DOHH2 (cell line): Measurements from ENCODE around the gene TXNIP.

Source experiments
- H3F3A ChIP-seq: fragments of 200-600 bp; sonication (generic), shearing (Covaris generic); 2 replicates; pipeline ENCODE4 v1.6.0; 2016; ENCODE audit warnings: antibody characterized with exemption, mild to moderate bottlenecking; ENCODE audit not compliant: control insufficient read depth, insufficient read depth
- H3K27ac ChIP-seq: fragments of 200-600 bp; sonication (generic); 2 replicates; pipeline ENCODE4 v1.5.1; 2014; ENCODE audit warnings: low read depth, mild to moderate bottlenecking, low read length, moderate library complexity
- H3K27me3 ChIP-seq: fragments of 200-600 bp; sonication (generic); 2 replicates; pipeline ENCODE4 v1.6.1; 2014; ENCODE audit warnings: mild to moderate bottlenecking, low read length, mixed read lengths; ENCODE audit not compliant: control insufficient read depth
- H3K36me3 ChIP-seq: fragments of 200-600 bp; sonication (generic); 2 replicates; pipeline ENCODE4 v1.6.1; 2014; ENCODE audit warnings: mild to moderate bottlenecking, low read length, moderate library complexity, mixed read lengths; ENCODE audit not compliant: control insufficient read depth
- H3K4me1 ChIP-seq: fragments of 200-600 bp; sonication (generic); 2 replicates; pipeline ENCODE4 v1.6.1; 2014; ENCODE audit warnings: mild to moderate bottlenecking, low read length, mixed read lengths; ENCODE audit not compliant: control insufficient read depth
- H3K4me2 ChIP-seq: fragments of 200-600 bp; sonication (generic); 2 replicates; pipeline ENCODE4 v1.6.0; 2014; ENCODE audit warnings: mild to moderate bottlenecking, low read length, moderate library complexity
- H3K4me3 ChIP-seq: fragments of 200-600 bp; sonication (generic); 2 replicates; pipeline ENCODE4 v1.5.1; 2014; ENCODE audit warnings: mild to moderate bottlenecking, low read length, mixed read lengths
- H3K79me2 ChIP-seq: fragments of 200-600 bp; sonication (generic); 2 replicates; pipeline ENCODE4 v1.6.1; 2014; ENCODE audit warnings: mild to moderate bottlenecking, low read length, mixed read lengths; ENCODE audit not compliant: control insufficient read depth
- H3K9me2 ChIP-seq: fragments of 200-600 bp; sonication (generic); replicated peaks from 2 replicates; pipeline ENCODE4 v1.6.1; 2014; ENCODE audit warnings: mild to moderate bottlenecking, low read length, mixed read lengths; ENCODE audit not compliant: control insufficient read depth
- H3K9me3 ChIP-seq: fragments of 200-600 bp; sonication (generic); 2 replicates; pipeline ENCODE4 v1.6.1; 2014; ENCODE audit warnings: antibody characterized with exemption, low read length, mixed read lengths; ENCODE audit not compliant: control insufficient read depth, insufficient read depth
- H4K20me1 ChIP-seq: fragments of 200-600 bp; sonication (generic); 2 replicates; pipeline ENCODE4 v1.6.0; 2014; ENCODE audit warnings: low read depth, mild to moderate bottlenecking, antibody characterized with exemption, low read length, moderate library complexity; ENCODE audit not compliant: control insufficient read depth, insufficient read depth
- CTCF ChIP-seq: fragments of 200-600 bp; sonication (generic); IDR thresholded peaks from one replicate; pipeline ENCODE4 v1.5.1; 2014; ENCODE audit warnings: antibody characterized with exemption, mild to moderate bottlenecking, low read depth, low read length; ENCODE audit not compliant: poor library complexity, severe bottlenecking
- EZH2phosphoT487 ChIP-seq: fragments of 200-600 bp; sonication (generic); IDR thresholded peaks from 2 replicates; pipeline ENCODE4 v1.6.1; 2017; ENCODE audit warnings: borderline replicate concordance, mild to moderate bottlenecking, antibody characterized with exemption, low read length, moderate library complexity, mixed read lengths

The TXNIP gene

GRCh38 chr1:145990249-145990855 is 6.0 kb downstream of the TXNIP start:
- Histone ChIP-seq H4K20me1 (peaks cover 14% of the 10 kb centered on the region), H3K27me3 (no peaks in the 10 kb centered on the region), H3K4me3 (no peak overlapping the region), H3F3A (peaks cover 52% of the 10 kb centered on the region), H3K79me2 (peaks cover 18% of the 10 kb centered on the region), H3K4me2 (no peak overlapping the region), H3K27ac (no peak overlapping the region), H3K4me1 (peaks cover 46% of the 10 kb centered on the region), H3K36me3 (peaks cover 34% of the 10 kb centered on the region), H3K9me3 (no peaks in the 10 kb centered on the region), H3K9me2 (no peaks in the 10 kb centered on the region)
- no peak for TF ChIP-seq CTCF
- TF ChIP-seq EZH2phosphoT487, result no peak

- peaks cover 38% of the 10 kb centered on the region for H3F3A ChIP-seq
- H3K4me3 ChIP-seq, result no peak overlapping the region
- no peaks in the 10 kb centered on the region for H4K20me1 ChIP-seq
- H3K9me3 ChIP-seq, result no peaks in the 10 kb centered on the region
- H3K9me2 ChIP-seq, result no peaks in the 10 kb centered on the region
- no peaks in the 10 kb centered on the region for H3K27me3 ChIP-seq
- peak overlapping the region; percentile 26; the same call in 1 of the 2 replicates for H3K4me2 ChIP-seq
- TF ChIP-seq CTCF, result no peak
- no peak for TF ChIP-seq EZH2phosphoT487
- no peak overlapping the region for H3K27ac ChIP-seq
- peaks cover 2% of the 10 kb centered on the region; the same call in 1 of the 2 replicates for H3K79me2 ChIP-seq
- H3K36me3 ChIP-seq, result peaks cover 18% of the 10 kb centered on the region
- peaks cover 36% of the 10 kb centered on the region for H3K4me1 ChIP-seq
These were observed 7.6 kb downstream of the TXNIP start for GRCh38 chr1:145988773-145989172.

- Histone ChIP-seq H3K4me2 (peak overlapping the region; percentile 26; the same call in 1 of the 2 replicates), H3K9me3 (no peaks in the 10 kb centered on the region), H3K4me3 (no peak overlapping the region), H3K79me2 (no peaks in the 10 kb centered on the region), H4K20me1 (no peaks in the 10 kb centered on the region), H3K9me2 (no peaks in the 10 kb centered on the region), H3K36me3 (peaks cover 10% of the 10 kb centered on the region), H3K27me3 (no peaks in the 10 kb centered on the region), H3F3A (peaks cover 30% of the 10 kb centered on the region), H3K4me1 (peaks cover 35% of the 10 kb centered on the region), H3K27ac (no peak overlapping the region)
- TF ChIP-seq CTCF (no peak), EZH2phosphoT487 (no peak)
These were observed 8.5 kb downstream of the TXNIP start for GRCh38 chr1:145987926-145988325.
